GM12891 (cell line): Measurements from ENCODE around the gene FTMT.

Experiments
- PAX5 ChIP-seq: IDR thresholded peaks from 2 replicates; pipeline ENCODE4 v1.6.1; 2011; ENCODE audit warnings: low read length, moderate library complexity, mild to moderate bottlenecking; ENCODE audit not compliant: insufficient read depth, severe bottlenecking
- POLR2A ChIP-seq: IDR thresholded peaks from 2 replicates; pipeline ENCODE4 v1.6.1; 2011; ENCODE audit warnings: low read depth, low read length, control low read depth
- POLR2AphosphoS5 ChIP-seq: IDR thresholded peaks from 2 replicates; pipeline ENCODE4 v1.6.1; 2011; ENCODE audit warnings: low read depth, low read length, control low read depth
- TAF1 ChIP-seq: IDR thresholded peaks from 2 replicates; pipeline ENCODE4 v1.6.1; 2011; ENCODE audit warnings: low read depth, low read length, control low read depth

GRCh38 chr5:121834021-121834420 is 17.7 kb upstream of the FTMT start:
- TF ChIP-seq POLR2A, result no peak
- no peak for TF ChIP-seq POLR2AphosphoS5
- TF ChIP-seq TAF1, result no peak
- TF ChIP-seq PAX5, result no peak
